Adipocyte (in vitro differentiated cells): ENCODE measurements around the gene CMPK2.
A peak's percentile ranks its signal among the peaks of the same experiment; 100 is the strongest.

Experiments used
- DNase-seq: peaks from one replicate; pipeline ENCODE4 v3.0.0-alpha.2; 2015; ENCODE audit warnings: low read depth
- H3K27me3 ChIP-seq: replicated peaks from 2 replicates; pipeline ENCODE4 v1.7.0; 2013; ENCODE audit warnings: mild to moderate bottlenecking, low read length, moderate library complexity; ENCODE audit not compliant: control insufficient read depth, insufficient read depth
- H3K36me3 ChIP-seq: 2 replicates; pipeline ENCODE4 v1.7.0; 2013; ENCODE audit warnings: low read length, mild to moderate bottlenecking, moderate library complexity; ENCODE audit not compliant: control insufficient read depth, insufficient read depth, severe bottlenecking
- H3K4me1 ChIP-seq: 2 replicates; pipeline ENCODE4 v1.7.0; 2013; ENCODE audit warnings: mild to moderate bottlenecking, low read length, moderate library complexity; ENCODE audit not compliant: control insufficient read depth, insufficient read depth
- H3K4me3 ChIP-seq: 2 replicates; pipeline ENCODE4 v1.7.0; 2013; ENCODE audit warnings: mild to moderate bottlenecking, low read length, moderate library complexity
- H3K9ac ChIP-seq: 2 replicates; pipeline ENCODE4 v1.7.0; 2013; ENCODE audit warnings: mild to moderate bottlenecking, low read length, moderate library complexity
- H3K9me3 ChIP-seq: 2 replicates; pipeline ENCODE4 v1.7.0; 2013; ENCODE audit warnings: mild to moderate bottlenecking, low read length, moderate library complexity; ENCODE audit not compliant: control insufficient read depth

Gene CMPK2

DNA sequence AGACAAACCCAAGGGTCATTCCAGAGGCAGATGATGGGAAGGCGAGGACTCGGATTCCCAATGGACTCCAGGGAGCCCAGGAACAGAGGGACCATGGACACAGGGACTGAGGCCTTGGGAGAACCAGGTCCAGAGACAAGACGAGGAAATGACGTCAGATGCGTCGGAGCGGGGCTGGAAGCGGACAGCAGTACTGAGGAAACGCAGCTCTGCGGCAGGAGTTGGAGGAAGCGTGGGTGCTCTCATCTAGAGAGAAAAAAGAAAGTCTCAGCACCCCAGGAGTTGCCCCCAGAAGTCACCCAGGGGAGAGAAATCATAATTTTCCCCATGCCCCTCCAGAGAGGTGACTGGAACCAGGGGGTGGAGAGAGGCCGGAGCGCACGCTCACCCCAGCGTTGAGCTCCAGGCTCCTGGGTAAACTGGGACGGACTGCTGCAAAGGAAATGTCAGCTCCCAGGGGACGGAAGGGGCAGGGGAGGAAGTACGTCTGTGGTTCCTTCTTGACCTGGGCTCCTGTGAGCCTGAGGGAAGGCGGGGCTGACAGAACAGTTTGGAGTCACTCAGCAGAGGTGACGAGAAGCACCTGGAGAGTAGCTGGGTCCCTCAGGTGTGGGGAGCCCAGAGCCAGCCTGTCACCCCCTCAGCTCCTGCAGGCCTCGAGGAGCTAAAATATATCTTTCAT, 44.7 kb downstream of the CMPK2 start:
- Histone ChIP-seq H3K4me3 (no peak overlapping the region), H3K9ac (no peak overlapping the region), H3K27me3 (peaks cover 2% of the 10 kb centered on the region), H3K4me1 (peaks cover 4% of the 10 kb centered on the region), H3K9me3 (no peaks in the 10 kb centered on the region), H3K36me3 (no peaks in the 10 kb centered on the region)
- DNase-seq, result no peak

DNA sequence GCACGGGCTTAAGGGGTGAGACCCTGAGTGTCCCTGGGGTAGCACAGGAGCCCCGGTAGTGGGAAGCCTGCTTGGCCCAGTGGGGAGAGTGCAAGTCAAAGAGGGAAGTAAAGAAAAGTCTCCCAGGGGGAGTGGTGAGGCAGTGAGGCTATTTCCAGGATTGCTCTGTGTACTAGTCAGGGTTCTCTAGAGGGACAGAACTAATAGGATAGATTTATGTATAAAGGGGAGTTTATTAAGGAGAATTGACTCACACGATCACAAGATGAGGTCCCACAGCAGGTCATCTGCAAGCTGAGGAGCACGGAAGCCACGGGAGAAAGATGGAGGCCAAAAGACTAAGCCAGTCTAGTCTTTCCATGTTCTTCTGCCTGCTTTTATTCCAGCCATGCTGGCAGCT, 45.5 kb downstream of the CMPK2 start:
- Histone ChIP-seq H3K27me3 (peaks cover 2% of the 10 kb centered on the region), H3K36me3 (no peaks in the 10 kb centered on the region), H3K9ac (no peak overlapping the region), H3K4me3 (no peak overlapping the region), H3K9me3 (peaks cover 4% of the 10 kb centered on the region), H3K4me1 (peaks cover 4% of the 10 kb centered on the region)
- DNase-seq, result no peak

DNA sequence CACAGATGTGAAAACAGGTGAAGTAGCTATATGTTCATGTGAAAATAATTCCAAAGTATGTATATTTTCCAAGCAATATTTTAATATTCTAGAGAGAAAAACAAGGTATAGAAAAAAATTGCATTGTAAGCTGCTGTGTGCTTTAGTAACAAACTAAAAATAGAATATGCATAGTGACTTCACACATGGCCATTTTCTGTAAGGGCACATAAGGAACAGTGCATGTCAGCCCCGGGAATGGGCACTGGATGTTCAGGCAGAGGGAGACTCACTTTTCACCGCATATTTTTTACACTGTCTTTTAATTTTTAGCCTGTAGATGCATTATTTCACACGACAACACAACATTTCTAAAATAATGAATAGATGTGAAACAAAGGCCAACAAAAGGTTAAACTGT, 46.0 kb downstream of the CMPK2 start:
- H3K9me3 ChIP-seq, result peaks cover 4% of the 10 kb centered on the region
- no peak overlapping the region for H3K4me3 ChIP-seq
- H3K27me3 ChIP-seq, result peaks cover 2% of the 10 kb centered on the region
- H3K9ac ChIP-seq, result no peak overlapping the region
- peaks cover 4% of the 10 kb centered on the region for H3K4me1 ChIP-seq
- H3K36me3 ChIP-seq, result no peaks in the 10 kb centered on the region
- DNase-seq, result no peak

DNA sequence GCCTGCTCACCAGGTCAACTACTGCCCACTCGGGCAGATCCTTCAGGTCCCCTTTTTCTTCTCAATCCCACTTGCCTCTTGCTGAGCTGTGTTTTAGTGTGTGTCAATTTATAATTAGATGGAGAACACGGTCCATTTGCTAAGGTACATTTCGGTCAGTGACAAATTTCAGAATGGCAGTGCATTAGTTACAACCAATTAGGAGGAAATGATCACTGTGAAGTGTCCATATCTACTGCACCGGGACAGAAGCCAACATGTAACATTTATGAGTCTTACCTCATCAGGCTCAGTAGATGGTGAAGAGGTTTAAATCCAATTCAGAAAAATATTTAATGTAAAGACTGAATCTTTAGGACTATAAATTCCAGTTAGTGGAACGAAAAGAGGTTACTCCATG, 47.7 kb downstream of the CMPK2 start:
- Histone ChIP-seq H3K9ac (no peak overlapping the region), H3K4me1 (peaks cover 1% of the 10 kb centered on the region), H3K36me3 (no peaks in the 10 kb centered on the region), H3K4me3 (no peak overlapping the region), H3K9me3 (peaks cover 4% of the 10 kb centered on the region), H3K27me3 (peaks cover 2% of the 10 kb centered on the region)
- no peak for DNase-seq

DNA sequence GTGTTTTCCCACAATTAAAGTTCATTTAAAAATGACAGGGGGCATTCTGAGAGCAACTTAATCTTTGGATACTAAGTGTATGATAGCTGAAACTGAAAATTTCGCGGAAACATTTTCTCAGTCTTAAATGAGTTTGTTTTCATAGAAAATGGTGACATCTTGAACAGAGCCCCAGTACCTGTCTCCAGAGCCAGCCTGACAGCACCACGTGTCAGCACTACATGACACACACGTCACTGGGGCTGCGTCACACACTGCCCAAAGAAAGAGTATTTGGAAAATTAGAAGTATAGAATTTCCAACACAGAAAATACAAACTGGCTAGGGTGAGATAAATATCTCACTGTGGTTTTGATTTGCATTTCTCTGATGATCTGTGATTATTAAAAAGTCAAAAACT, 50.8 kb downstream of the CMPK2 start:
- no peak overlapping the region for H3K4me3 ChIP-seq
- no peaks in the 10 kb centered on the region for H3K4me1 ChIP-seq
- H3K36me3 ChIP-seq, result no peaks in the 10 kb centered on the region
- DNase-seq, result no peak
- H3K9ac ChIP-seq, result no peak overlapping the region
- peaks cover 13% of the 10 kb centered on the region for H3K27me3 ChIP-seq
- H3K9me3 ChIP-seq, result peaks cover 4% of the 10 kb centered on the region

DNA sequence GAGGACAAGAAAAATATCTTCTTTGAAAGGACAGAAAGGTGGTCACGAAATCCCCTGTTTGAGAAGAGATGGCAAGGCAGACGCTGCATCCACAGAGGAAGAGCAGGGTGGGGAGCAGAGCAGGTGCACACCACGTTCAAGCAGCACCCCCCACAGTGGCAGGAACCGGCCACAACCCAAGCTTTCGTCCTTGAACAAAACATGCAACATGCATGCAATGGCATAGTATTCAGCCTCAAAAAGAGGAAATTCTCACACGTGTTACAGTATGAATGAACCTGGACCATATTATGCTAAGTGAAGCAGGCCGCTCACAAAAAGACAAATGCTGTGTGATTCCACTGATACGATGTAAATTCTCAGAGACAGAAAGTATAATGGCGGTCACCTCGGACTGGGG, 51.4 kb downstream of the CMPK2 start:
- no peak overlapping the region for H3K4me3 ChIP-seq
- peaks cover 4% of the 10 kb centered on the region for H3K9me3 ChIP-seq
- H3K27me3 ChIP-seq, result peaks cover 17% of the 10 kb centered on the region
- no peaks in the 10 kb centered on the region for H3K36me3 ChIP-seq
- H3K4me1 ChIP-seq, result no peaks in the 10 kb centered on the region
- no peak for DNase-seq
- H3K9ac ChIP-seq, result no peak overlapping the region

DNA sequence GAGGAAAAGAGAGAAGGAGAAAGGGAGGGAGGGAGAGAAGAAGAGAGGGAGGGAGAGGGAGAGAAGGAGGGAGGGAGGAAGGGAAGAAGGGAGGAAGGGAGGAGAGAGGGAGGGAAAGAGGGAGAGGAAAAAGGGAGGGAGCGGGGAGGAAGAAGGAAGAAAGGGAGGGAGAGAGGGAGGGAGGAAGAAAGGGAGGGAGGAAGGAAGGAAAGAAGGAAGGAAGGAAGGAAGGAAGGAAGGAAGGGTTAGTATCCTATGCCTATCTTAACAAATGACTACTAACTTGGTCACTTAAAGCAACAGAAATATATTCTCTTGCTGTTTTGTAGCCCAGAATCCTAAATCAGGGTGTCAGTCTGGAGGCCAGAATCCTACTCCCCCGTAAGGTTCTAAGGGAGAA, 52.1 kb downstream of the CMPK2 start:
- H3K4me3 ChIP-seq, result no peak overlapping the region
- H3K4me1 ChIP-seq, result no peaks in the 10 kb centered on the region
- no peak for DNase-seq
- no peaks in the 10 kb centered on the region for H3K36me3 ChIP-seq
- peaks cover 21% of the 10 kb centered on the region for H3K27me3 ChIP-seq
- H3K9me3 ChIP-seq, result peaks cover 4% of the 10 kb centered on the region
- H3K9ac ChIP-seq, result no peak overlapping the region

DNA sequence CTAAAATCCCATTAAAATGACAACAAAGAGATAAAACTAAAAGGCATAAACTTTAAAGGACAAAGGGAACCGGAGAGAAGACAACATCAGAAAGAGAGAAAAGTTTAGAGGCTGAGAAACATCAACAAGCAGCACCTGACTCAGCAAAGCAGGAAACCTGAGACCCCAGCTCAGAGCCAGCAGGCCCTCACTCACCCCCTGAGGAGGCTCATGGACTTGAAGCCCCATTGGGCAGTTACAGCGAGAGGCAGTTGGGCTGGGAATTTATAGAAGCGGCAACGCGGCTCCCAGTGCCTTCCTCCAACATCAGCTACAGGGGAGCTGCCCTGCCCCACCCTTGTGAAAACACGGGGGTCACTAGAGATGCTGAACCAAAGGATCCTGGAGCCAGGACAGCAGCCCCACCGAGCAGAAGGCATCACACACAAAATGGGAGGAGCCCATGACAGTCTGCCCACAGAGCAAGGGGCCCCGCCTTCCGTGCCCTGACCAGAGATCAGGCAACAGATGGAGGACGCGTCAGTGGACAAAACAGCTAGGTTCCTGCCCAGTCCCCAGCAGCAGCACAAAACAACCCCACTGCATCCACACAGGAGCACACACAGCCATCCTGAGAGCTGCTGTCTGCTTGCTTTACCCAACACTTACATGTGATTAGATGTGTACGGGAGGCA, 52.7 kb downstream of the CMPK2 start:
- Histone ChIP-seq H3K4me3 (no peak overlapping the region), H3K9me3 (peaks cover 4% of the 10 kb centered on the region), H3K4me1 (no peaks in the 10 kb centered on the region), H3K36me3 (no peaks in the 10 kb centered on the region), H3K9ac (no peak overlapping the region), H3K27me3 (peaks cover 25% of the 10 kb centered on the region)
- no peak for DNase-seq

DNA sequence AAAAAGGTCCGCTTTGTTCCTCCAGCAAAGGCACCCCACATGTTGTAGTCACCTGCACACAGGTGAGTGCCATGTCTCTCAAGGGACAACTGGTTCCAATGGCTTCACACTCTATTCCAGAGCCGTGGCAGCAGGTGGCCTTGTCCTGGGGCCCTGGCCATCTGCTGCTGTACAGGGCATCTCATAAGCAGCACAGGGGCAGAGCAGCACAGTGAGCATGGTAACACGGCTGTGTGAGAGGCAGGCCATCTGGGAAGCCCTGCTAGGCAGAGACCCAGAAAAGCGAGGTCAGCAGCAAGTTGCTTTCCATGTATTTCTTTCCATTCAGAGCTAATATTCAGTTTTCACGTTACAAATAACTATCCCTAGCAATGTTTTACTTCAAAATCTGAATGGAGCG, 54.7 kb downstream of the CMPK2 start:
- no peak overlapping the region for H3K9ac ChIP-seq
- peaks cover 4% of the 10 kb centered on the region for H3K9me3 ChIP-seq
- H3K36me3 ChIP-seq, result no peaks in the 10 kb centered on the region
- peaks cover 26% of the 10 kb centered on the region for H3K27me3 ChIP-seq
- no peak overlapping the region for H3K4me3 ChIP-seq
- H3K4me1 ChIP-seq, result no peaks in the 10 kb centered on the region
- no peak for DNase-seq

DNA sequence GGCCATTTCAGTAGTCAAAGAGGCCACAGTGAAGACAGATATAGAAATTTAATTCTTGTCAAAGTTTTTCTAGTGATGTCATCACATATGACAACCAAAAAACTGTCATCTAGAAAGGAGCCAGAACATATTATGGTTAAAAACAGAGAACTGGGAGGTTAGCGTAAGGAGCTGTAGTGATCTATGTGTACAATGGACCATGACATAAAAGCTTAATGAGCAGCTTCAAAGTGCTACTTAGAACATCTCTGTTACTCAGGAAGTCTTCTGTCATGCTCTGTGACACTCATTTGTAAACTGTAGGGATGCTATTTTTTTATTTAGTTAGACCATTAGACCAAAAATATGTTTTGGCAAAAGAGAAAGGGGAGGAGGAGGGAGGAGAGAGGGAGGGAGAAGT, 57.3 kb downstream of the CMPK2 start:
- Histone ChIP-seq H3K4me1 (no peaks in the 10 kb centered on the region), H3K4me3 (no peak overlapping the region)

DNA sequence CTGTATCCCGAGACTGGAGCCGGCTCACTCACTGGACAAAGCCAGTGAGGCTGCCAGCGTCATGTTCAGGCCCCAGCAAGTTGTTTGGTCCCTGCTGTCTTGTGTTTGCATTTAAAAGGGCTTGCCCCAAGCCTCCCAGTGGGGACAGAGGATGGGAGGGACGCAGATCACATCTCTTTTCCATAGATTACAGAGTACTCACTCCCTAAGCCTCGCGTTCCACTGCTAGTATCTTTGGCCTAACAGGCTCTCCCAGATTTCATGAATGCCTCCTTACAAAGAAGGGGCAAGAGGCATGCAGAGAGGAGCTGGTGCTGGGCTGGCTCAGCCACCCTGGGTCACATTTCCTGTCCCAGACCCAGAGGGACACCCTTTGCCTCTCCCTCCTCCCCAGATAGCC, 59.1 kb downstream of the CMPK2 start:
- DNase-seq, result no peak
- Histone ChIP-seq H3K4me3 (no peak overlapping the region), H3K4me1 (no peaks in the 10 kb centered on the region), H3K9me3 (no peaks in the 10 kb centered on the region), H3K27me3 (peaks cover 25% of the 10 kb centered on the region), H3K36me3 (no peaks in the 10 kb centered on the region), H3K9ac (no peak overlapping the region)

More for the DNA sequence above, 57.3 kb downstream of the CMPK2 start:
- no peak for DNase-seq
- Histone ChIP-seq H3K9me3 (no peaks in the 10 kb centered on the region), H3K9ac (no peak overlapping the region), H3K27me3 (peaks cover 28% of the 10 kb centered on the region), H3K36me3 (no peaks in the 10 kb centered on the region)

DNA sequence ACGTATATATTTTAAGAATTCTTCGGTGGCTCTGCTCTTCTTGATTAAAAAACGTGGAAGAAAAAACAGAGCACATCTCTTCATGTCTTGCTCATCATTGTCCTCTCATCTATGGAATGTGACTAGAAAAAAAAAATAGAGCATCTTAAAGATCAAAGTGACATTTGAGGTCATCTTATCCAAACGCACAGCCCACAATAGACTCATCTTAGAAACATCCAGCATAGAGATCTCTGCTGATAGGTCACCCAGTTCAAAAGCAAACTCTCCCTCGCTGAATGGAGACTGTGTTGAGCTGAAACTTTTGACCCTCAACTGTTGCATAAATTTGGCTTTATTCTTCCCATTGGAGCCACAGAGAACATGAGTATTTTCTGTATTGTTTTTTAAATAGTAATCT, 65.2 kb downstream of the CMPK2 start:
- DNase-seq, result peak; percentile 11
- Histone ChIP-seq H3K9me3 (no peaks in the 10 kb centered on the region), H3K36me3 (no peaks in the 10 kb centered on the region), H3K4me3 (no peak overlapping the region), H3K4me1 (no peaks in the 10 kb centered on the region), H3K9ac (no peak overlapping the region), H3K27me3 (no peaks in the 10 kb centered on the region)
